Measurements from ENCODE around the gene SAP30BP.

SAP30BP gene

GRCh38 chr17:75707079-75707571 lies 40.0 kb downstream of the SAP30BP start:
- H3K36me3 ChIP-seq (ENCODE audit: control insufficient read depth, insufficient read depth, low read length): peaks cover 39% of the 10 kb centered on the region
- H3K4me1 ChIP-seq (ENCODE audit: control insufficient read depth, insufficient read depth, low read length): no peaks in the 10 kb centered on the region
- no peaks in the 10 kb centered on the region for H3K27me3 ChIP-seq (ENCODE audit: control insufficient read depth, insufficient read depth, low read length)
- H3K9me3 ChIP-seq (ENCODE audit: control insufficient read depth, insufficient read depth, low read length): no peaks in the 10 kb centered on the region
- no peak overlapping the region for H3K4me3 ChIP-seq (ENCODE audit: low read length)
- H3K27ac ChIP-seq (ENCODE audit: low read length): no peak overlapping the region
- no peak for DNase-seq (ENCODE audit: low read depth, low spot score)
- WGBS (ENCODE audit: insufficient coverage, insufficient read length): no CpG with 5 or more reads among the region's 12 CpGs

DNA sequence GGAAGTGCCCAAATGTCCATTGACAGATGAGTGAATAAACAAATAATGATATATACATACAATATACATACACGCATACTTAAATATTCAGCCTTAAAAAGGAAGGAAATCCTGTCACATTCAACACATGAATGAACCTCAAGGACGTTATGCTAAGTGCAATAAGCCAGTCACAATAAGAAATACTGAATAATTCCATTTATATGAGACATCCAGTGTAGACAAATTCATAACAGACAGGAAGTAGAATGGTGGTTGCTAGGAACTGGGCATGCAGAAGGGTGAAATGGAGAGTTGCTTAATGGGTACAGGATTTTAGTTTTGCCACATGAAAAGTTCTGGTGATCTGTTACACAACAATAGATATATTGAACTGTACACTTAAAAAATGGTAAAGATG lies 45.3 kb downstream of the SAP30BP start:
- no peaks in the 10 kb centered on the region for H3K36me3 ChIP-seq (ENCODE audit: control insufficient read depth, insufficient read depth, low read length)
- WGBS (ENCODE audit: insufficient coverage, insufficient read length): no CpG with 5 or more reads among the region's 2 CpGs
- no peaks in the 10 kb centered on the region for H3K9me3 ChIP-seq (ENCODE audit: control insufficient read depth, insufficient read depth, low read length)
- no peak overlapping the region for H3K4me3 ChIP-seq (ENCODE audit: low read length)
- no peak for DNase-seq (ENCODE audit: low read depth, low spot score)
- H3K27me3 ChIP-seq (ENCODE audit: control insufficient read depth, insufficient read depth, low read length): no peaks in the 10 kb centered on the region
- H3K4me1 ChIP-seq (ENCODE audit: control insufficient read depth, insufficient read depth, low read length): no peaks in the 10 kb centered on the region
- H3K27ac ChIP-seq (ENCODE audit: low read length): no peak overlapping the region

DNA sequence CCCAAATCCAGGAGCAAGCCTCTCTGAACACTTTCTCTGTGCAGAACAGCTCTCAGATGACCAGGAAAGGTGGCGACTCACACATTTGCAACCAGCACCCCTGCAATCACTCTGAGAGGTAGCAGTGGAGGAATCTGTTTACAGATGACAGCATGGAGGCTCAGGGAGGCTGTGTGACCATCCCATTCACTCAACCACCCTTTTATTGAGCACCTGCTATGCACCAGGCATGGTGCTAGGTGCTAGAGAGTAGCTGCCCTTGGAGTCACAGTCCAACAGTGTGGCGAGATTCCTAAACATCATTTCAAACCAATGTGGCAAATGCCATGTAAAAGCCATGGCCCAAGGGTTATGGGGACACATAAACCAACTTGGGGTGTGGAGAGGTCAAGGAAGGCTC lies 52.6 kb downstream of the SAP30BP start:
- Histone ChIP-seq H3K27ac (ENCODE audit: low read length) (no peak overlapping the region), H3K4me1 (ENCODE audit: control insufficient read depth, insufficient read depth, low read length) (peaks cover 2% of the 10 kb centered on the region; the same call in 1 of the 2 replicates), H3K27me3 (ENCODE audit: control insufficient read depth, insufficient read depth, low read length) (peaks cover 2% of the 10 kb centered on the region; the same call in 1 of the 2 replicates), H3K9me3 (ENCODE audit: control insufficient read depth, insufficient read depth, low read length) (no peaks in the 10 kb centered on the region), H3K36me3 (ENCODE audit: control insufficient read depth, insufficient read depth, low read length) (no peaks in the 10 kb centered on the region), H3K4me3 (ENCODE audit: low read length) (no peak overlapping the region)
- no peak for DNase-seq (ENCODE audit: low read depth, low spot score)
- no CpG with 5 or more reads among the region's 2 CpGs for WGBS (ENCODE audit: insufficient coverage, insufficient read length)

GRCh38 chr17:75720656-75721462 lies 53.7 kb downstream of the SAP30BP start, which contains the start of gene ITGB4:
Gene ITGB4, plus strand, starts transcription at chr17:75721459. Its CDS starts 3,245 bp downstream, at chr17:75724704.
- no CpG with 5 or more reads among the region's 70 CpGs for WGBS (ENCODE audit: insufficient coverage, insufficient read length)
- DNase-seq (ENCODE audit: low read depth, low spot score): peak; percentile 43
- H3K9me3 ChIP-seq (ENCODE audit: control insufficient read depth, insufficient read depth, low read length): no peaks in the 10 kb centered on the region
- H3K36me3 ChIP-seq (ENCODE audit: control insufficient read depth, insufficient read depth, low read length): no peaks in the 10 kb centered on the region
- peak within 1 kb of the TSS; percentile 46 for H3K4me3 ChIP-seq (ENCODE audit: low read length)
- H3K27me3 ChIP-seq (ENCODE audit: control insufficient read depth, insufficient read depth, low read length): peaks cover 2% of the 10 kb centered on the region; the same call in 1 of the 2 replicates
- peaks cover 2% of the 10 kb centered on the region; the same call in 1 of the 2 replicates for H3K4me1 ChIP-seq (ENCODE audit: control insufficient read depth, insufficient read depth, low read length)
- H3K27ac ChIP-seq (ENCODE audit: low read length): no peak within 1 kb of the TSS

GRCh38 chr17:75721463-75722011 lies 54.4 kb downstream of the SAP30BP start:
- peak overlapping the region; percentile 46; the same call in 1 of the 2 replicates for H3K4me3 ChIP-seq (ENCODE audit: low read length)

DNA sequence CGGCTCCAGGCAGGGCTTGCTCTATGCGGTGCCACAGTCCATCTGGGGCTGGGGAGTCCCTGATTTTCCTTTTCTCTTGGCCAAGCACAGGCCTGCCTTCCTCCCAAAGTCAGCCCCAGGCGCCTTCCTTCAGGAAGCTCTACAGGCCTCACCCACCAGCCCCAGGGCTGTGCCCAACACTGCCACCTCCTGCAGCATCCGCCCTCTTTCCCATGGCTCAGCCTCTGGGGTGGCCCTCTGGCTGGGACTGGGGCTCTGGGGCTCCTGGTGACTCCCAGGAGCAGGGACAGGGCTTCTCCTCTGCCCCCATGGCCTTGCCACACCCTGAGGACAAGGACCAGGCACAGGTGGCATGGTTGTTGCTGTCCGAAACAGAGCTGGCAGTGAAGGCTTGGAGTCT lies 54.9 kb downstream of the SAP30BP start:
- no CpG with 5 or more reads among the region's 5 CpGs for WGBS (ENCODE audit: insufficient coverage, insufficient read length)
- Histone ChIP-seq H3K4me3 (ENCODE audit: low read length) (no peak overlapping the region), H3K27ac (ENCODE audit: low read length) (no peak overlapping the region)

More at GRCh38 chr17:75721463-75722011, 54.4 kb downstream of the SAP30BP start:
- Histone ChIP-seq H3K36me3 (ENCODE audit: control insufficient read depth, insufficient read depth, low read length) (no peaks in the 10 kb centered on the region), H3K9me3 (ENCODE audit: control insufficient read depth, insufficient read depth, low read length) (no peaks in the 10 kb centered on the region), H3K27me3 (ENCODE audit: control insufficient read depth, insufficient read depth, low read length) (peaks cover 2% of the 10 kb centered on the region; the same call in 1 of the 2 replicates), H3K27ac (ENCODE audit: low read length) (no peak overlapping the region), H3K4me1 (ENCODE audit: control insufficient read depth, insufficient read depth, low read length) (peaks cover 2% of the 10 kb centered on the region; the same call in 1 of the 2 replicates)
- no peak for DNase-seq (ENCODE audit: low read depth, low spot score)
- no CpG with 5 or more reads among the region's 33 CpGs for WGBS (ENCODE audit: insufficient coverage, insufficient read length)

DNA sequence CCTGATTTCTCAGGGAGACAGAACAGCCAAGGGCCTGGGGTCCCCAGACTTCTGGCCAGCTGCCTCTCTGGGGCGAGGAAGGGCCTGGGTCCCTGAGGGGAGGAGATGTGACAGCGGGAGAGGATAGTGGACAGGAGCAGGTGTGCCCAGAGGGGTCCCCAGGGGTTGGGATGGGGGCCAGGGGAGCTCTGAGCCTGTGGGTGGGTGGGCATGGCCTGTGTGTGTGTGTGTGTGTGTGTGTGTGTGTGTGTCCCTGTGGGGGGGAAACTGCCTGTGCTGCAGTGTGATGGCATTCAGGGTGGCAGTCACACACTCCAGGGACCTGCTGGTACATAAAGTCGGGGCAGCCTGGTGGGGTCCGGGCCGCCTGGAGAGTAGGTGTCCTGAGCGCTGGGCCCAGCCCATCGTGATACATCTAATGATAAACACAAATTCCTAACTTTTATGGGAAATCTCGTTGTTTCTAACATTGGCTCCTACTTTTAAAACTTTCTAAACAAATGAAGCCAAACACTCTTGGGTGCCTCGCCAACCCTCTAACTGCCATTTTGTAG lies 55.5 kb downstream of the SAP30BP start:
- DNase-seq (ENCODE audit: low read depth, low spot score): no peak
- no CpG with 5 or more reads among the region's 9 CpGs for WGBS (ENCODE audit: insufficient coverage, insufficient read length)
- peaks cover 2% of the 10 kb centered on the region; the same call in 1 of the 2 replicates for H3K27me3 ChIP-seq (ENCODE audit: control insufficient read depth, insufficient read depth, low read length)

More for the DNA sequence above, 54.9 kb downstream of the SAP30BP start:
- no peaks in the 10 kb centered on the region for H3K36me3 ChIP-seq (ENCODE audit: control insufficient read depth, insufficient read depth, low read length)
- no peak for DNase-seq (ENCODE audit: low read depth, low spot score)
- peaks cover 2% of the 10 kb centered on the region; the same call in 1 of the 2 replicates for H3K4me1 ChIP-seq (ENCODE audit: control insufficient read depth, insufficient read depth, low read length)
- H3K27me3 ChIP-seq (ENCODE audit: control insufficient read depth, insufficient read depth, low read length): peaks cover 2% of the 10 kb centered on the region; the same call in 1 of the 2 replicates
- no peaks in the 10 kb centered on the region for H3K9me3 ChIP-seq (ENCODE audit: control insufficient read depth, insufficient read depth, low read length)

GRCh38 chr17:75723171-75723930 lies 56.2 kb downstream of the SAP30BP start:
- DNase-seq (ENCODE audit: low read depth, low spot score): no peak
- Histone ChIP-seq H3K36me3 (ENCODE audit: control insufficient read depth, insufficient read depth, low read length) (no peaks in the 10 kb centered on the region), H3K9me3 (ENCODE audit: control insufficient read depth, insufficient read depth, low read length) (no peaks in the 10 kb centered on the region), H3K27ac (ENCODE audit: low read length) (no peak overlapping the region), H3K27me3 (ENCODE audit: control insufficient read depth, insufficient read depth, low read length) (peaks cover 2% of the 10 kb centered on the region; the same call in 1 of the 2 replicates), H3K4me1 (ENCODE audit: control insufficient read depth, insufficient read depth, low read length) (peaks cover 2% of the 10 kb centered on the region; the same call in 1 of the 2 replicates), H3K4me3 (ENCODE audit: low read length) (no peak overlapping the region)
- no CpG with 5 or more reads among the region's 18 CpGs for WGBS (ENCODE audit: insufficient coverage, insufficient read length)

More for the DNA sequence above, 55.5 kb downstream of the SAP30BP start:
- no peak overlapping the region for H3K27ac ChIP-seq (ENCODE audit: low read length)
- no peak overlapping the region for H3K4me3 ChIP-seq (ENCODE audit: low read length)
- no peaks in the 10 kb centered on the region for H3K36me3 ChIP-seq (ENCODE audit: control insufficient read depth, insufficient read depth, low read length)
- H3K9me3 ChIP-seq (ENCODE audit: control insufficient read depth, insufficient read depth, low read length): no peaks in the 10 kb centered on the region
- H3K4me1 ChIP-seq (ENCODE audit: control insufficient read depth, insufficient read depth, low read length): peaks cover 2% of the 10 kb centered on the region; the same call in 1 of the 2 replicates

DNA sequence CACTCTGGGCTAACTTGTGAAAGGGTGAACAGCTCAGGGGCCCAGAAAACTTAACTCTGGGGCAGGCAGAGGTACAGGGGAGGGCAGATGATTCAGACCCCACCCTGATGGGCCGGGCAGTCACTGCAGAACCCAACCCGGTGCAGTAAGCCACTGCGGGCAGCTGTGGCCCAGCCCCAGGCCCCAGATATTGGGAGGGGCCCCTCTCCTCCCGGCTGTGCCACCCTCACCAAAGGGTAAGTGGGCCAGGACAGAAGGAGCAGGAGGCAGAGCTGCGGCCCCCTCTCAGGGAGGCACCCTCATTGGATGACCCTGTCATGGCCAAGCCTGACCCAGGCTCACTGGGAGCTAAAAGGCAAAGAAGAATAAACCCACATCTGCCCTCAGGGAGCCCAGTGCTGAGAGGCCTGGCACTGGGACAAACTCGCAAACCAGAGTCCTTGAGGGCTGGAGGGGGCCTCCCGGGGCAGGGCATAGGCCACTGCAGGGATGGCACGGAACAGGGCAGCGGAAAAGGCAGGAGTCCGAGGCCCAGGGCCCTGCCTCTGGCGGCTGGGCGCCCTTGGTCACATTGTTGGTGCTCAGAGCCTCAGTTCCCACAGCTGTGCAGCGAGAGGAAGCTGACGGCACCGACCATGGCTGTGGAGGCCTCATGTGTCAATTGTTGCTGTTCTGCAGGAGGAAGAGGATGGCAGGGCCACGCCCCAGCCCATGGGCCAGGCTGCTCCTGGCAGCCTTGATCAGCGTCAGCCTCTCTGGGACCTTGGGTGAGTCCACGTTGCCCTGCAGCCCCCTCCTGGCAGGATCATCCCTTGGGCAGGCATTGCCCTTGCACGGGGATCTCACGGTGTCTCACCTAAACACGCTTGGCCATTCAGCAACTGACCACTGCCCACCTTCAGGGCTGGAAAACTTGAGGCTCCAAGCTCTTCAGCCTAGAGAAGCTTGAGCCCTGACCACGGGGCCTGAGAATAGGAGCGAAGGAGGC lies 57.2 kb downstream of the SAP30BP start:
- DNase-seq (ENCODE audit: low read depth, low spot score): no peak
- Histone ChIP-seq H3K27me3 (ENCODE audit: control insufficient read depth, insufficient read depth, low read length) (peaks cover 2% of the 10 kb centered on the region; the same call in 1 of the 2 replicates), H3K36me3 (ENCODE audit: control insufficient read depth, insufficient read depth, low read length) (no peaks in the 10 kb centered on the region), H3K27ac (ENCODE audit: low read length) (no peak overlapping the region), H3K4me1 (ENCODE audit: control insufficient read depth, insufficient read depth, low read length) (peaks cover 2% of the 10 kb centered on the region; the same call in 1 of the 2 replicates), H3K9me3 (ENCODE audit: control insufficient read depth, insufficient read depth, low read length) (no peaks in the 10 kb centered on the region), H3K4me3 (ENCODE audit: low read length) (no peak overlapping the region)
- WGBS (ENCODE audit: insufficient coverage, insufficient read length): no CpG with 5 or more reads among the region's 23 CpGs

Data from iPS DF 6.9 (cell line).